GM23338 (cell line): ENCODE data around the gene AMBP. TPM values are rescaled to one million over a fixed set of nuclear protein-coding genes. Genes with fewer than 3 reads are reported as not detected.

Experiments used
- ATAC-seq: fragments of 200-7000 bp; cut with Tn5 transposase; 3 replicates; pipeline ENCODE4 v1.9.1; 2020
- DNase-seq: peaks from one replicate; pipeline ENCODE4 v3.0.0-alpha.2; 2015; ENCODE audit warnings: low spot score
- H2AFZ ChIP-seq: fragments of 200-600 bp; sonication (generic); 2 replicates; pipeline ENCODE4 v1.8.0; 2016; ENCODE audit warnings: antibody characterized with exemption, mild to moderate bottlenecking, moderate library complexity
- H3F3A ChIP-seq: fragments of 200-600 bp; sonication (generic); replicated peaks from 2 replicates; pipeline ENCODE4 v1.8.0; 2017; ENCODE audit warnings: antibody characterized with exemption, mixed run types, low read depth
- H3K27ac ChIP-seq: fragments of 200-600 bp; sonication (generic); 2 replicates; pipeline ENCODE4 v1.6.1; 2016; ENCODE audit warnings: low read depth
- H3K27me3 ChIP-seq: fragments of 200-600 bp; sonication (generic); 2 replicates; pipeline ENCODE4 v1.8.0; 2016; ENCODE audit warnings: mild to moderate bottlenecking, mixed run types, moderate library complexity; ENCODE audit not compliant: insufficient read depth
- H3K36me3 ChIP-seq: fragments of 200-600 bp; sonication (generic); 2 replicates; pipeline ENCODE4 v1.8.0; 2016; ENCODE audit warnings: mild to moderate bottlenecking; ENCODE audit not compliant: insufficient read depth
- H3K4me1 ChIP-seq: fragments of 200-600 bp; sonication (generic); 2 replicates; pipeline ENCODE4 v1.8.0; 2016; ENCODE audit warnings: mild to moderate bottlenecking, moderate library complexity; ENCODE audit not compliant: insufficient read depth
- H3K4me2 ChIP-seq: fragments of 200-600 bp; sonication (generic); 2 replicates; pipeline ENCODE4 v1.7.1; 2017; ENCODE audit warnings: mixed run types
- H3K4me3 ChIP-seq: fragments of 200-600 bp; sonication (generic); 2 replicates; pipeline ENCODE4 v1.6.1; 2016; ENCODE audit warnings: mixed run types
- H3K79me2 ChIP-seq: fragments of 200-600 bp; sonication (generic); replicated peaks from 2 replicates; pipeline ENCODE4 v1.8.0; 2017; ENCODE audit warnings: mild to moderate bottlenecking; ENCODE audit not compliant: insufficient read depth
- H3K9me2 ChIP-seq: fragments of 200-600 bp; sonication (generic); 2 replicates; pipeline ENCODE4 v1.8.0; 2017; ENCODE audit not compliant: insufficient read depth
- H4K20me1 ChIP-seq: fragments of 200-600 bp; sonication (generic); replicated peaks from 2 replicates; pipeline ENCODE4 v1.8.0; 2017; ENCODE audit warnings: mild to moderate bottlenecking; ENCODE audit not compliant: insufficient read depth
- H3K27ac Mint-ChIP-seq: 2 replicates; pipeline ENCODE4 v1.8.0; 2020; ENCODE audit warnings: inconsistent platforms, mild to moderate bottlenecking, moderate library complexity, mixed read lengths
- H3K27me3 Mint-ChIP-seq: 3 replicates; pipeline ENCODE4 v1.8.0; 2022; ENCODE audit warnings: low read depth, mild to moderate bottlenecking, moderate library complexity, mixed read lengths, inconsistent platforms; ENCODE audit not compliant: insufficient read depth, poor library complexity
- H3K36me3 Mint-ChIP-seq: 3 replicates; pipeline ENCODE4 v1.8.0; 2021; ENCODE audit warnings: low read depth, mild to moderate bottlenecking, inconsistent platforms, moderate library complexity, mixed read lengths
- H3K4me1 Mint-ChIP-seq: 3 replicates; pipeline ENCODE4 v1.8.0; 2020; ENCODE audit warnings: mild to moderate bottlenecking, inconsistent platforms, mixed read lengths
- H3K4me3 Mint-ChIP-seq: 3 replicates; pipeline ENCODE4 v1.8.0; 2021; ENCODE audit warnings: moderate library complexity, mild to moderate bottlenecking, inconsistent platforms, mixed read lengths
- H3K9me3 Mint-ChIP-seq: 3 replicates; pipeline ENCODE4 v1.8.0; 2020; ENCODE audit warnings: moderate library complexity, mild to moderate bottlenecking, inconsistent platforms, mixed read lengths
- CTCF ChIP-seq, 2 experiments: fragments of 200-600 bp in 1 of 2; sonication (generic) in 1 of 2; conservative IDR thresholded peaks; 2 replicates each; pipeline versions ENCODE4 v1.5.1 to v1.6.1; 2016 to 2017; ENCODE audit warnings: antibody characterized with exemption in 2 of 2, low read depth in 2 of 2, mild to moderate bottlenecking in 2 of 2, moderate library complexity in 1 of 2
- EZH2 ChIP-seq: fragments of 200-600 bp; sonication (generic); IDR thresholded peaks from one replicate; pipeline ENCODE4 v1.8.0; 2017; ENCODE audit warnings: antibody characterized with exemption, mild to moderate bottlenecking, low read depth; ENCODE audit not compliant: unreplicated experiment
- EZH2phosphoT487 ChIP-seq: fragments of 200-600 bp; sonication (generic); IDR thresholded peaks from one replicate; pipeline ENCODE4 v1.8.1; 2018; ENCODE audit warnings: antibody characterized with exemption; ENCODE audit not compliant: unreplicated experiment
- JUNB ChIP-seq: IDR thresholded peaks from one replicate; pipeline ENCODE4 v1.6.1; 2016; ENCODE audit warnings: antibody characterized with exemption; ENCODE audit not compliant: unreplicated experiment
- POLR2AphosphoS5 ChIP-seq: IDR thresholded peaks from 2 replicates; pipeline ENCODE4 v1.6.1; 2016; ENCODE audit warnings: antibody characterized with exemption, low read depth
- ZNF331 ChIP-seq: fragments of 250-450 bp; sonication (Bioruptor Pico); IDR thresholded peaks from 2 replicates; pipeline ENCODE4 v1.5.0; 2020; ENCODE audit warnings: low read depth, mild to moderate bottlenecking, moderate library complexity
- polyA plus RNA-seq: library from polyadenylated mRNA; unstranded; fragments of >200 nt; fragmentation: Nextera tagmentation; extraction: Ambion mirVana; gene quantifications from 2 replicates; pipeline ENCODE4 v1.2.1, GENCODE V29; 2016
- total RNA-seq: library from RNA; depleted of rRNA; stranded (reverse); fragments of >200 nt; shearing (Covaris generic); gene quantifications from 2 replicates; pipeline ENCODE4 v1.2.3, GENCODE V29; 2014
- TF ChIP-seq, protein P1 (sequence below): IDR thresholded peaks from one replicate; pipeline ENCODE4 v1.6.1; 2018; ENCODE audit warnings: antibody characterized with exemption; ENCODE audit not compliant: unreplicated experiment
- TF ChIP-seq, protein P2 (sequence below): IDR thresholded peaks from 2 replicates; pipeline ENCODE4 v1.6.1; 2016; ENCODE audit warnings: antibody characterized with exemption
- TF ChIP-seq, protein P3 (sequence below): fragments of 250-450 bp; sonication (Bioruptor Pico); IDR thresholded peaks from 2 replicates; pipeline ENCODE4 v1.5.0; 2020; ENCODE audit warnings: mild to moderate bottlenecking, moderate library complexity

AMBP gene
- total and polyA plus RNA-seq, 2 experiments from 2014 or later, result 1.3 to 2.0 TPM

DNA sequence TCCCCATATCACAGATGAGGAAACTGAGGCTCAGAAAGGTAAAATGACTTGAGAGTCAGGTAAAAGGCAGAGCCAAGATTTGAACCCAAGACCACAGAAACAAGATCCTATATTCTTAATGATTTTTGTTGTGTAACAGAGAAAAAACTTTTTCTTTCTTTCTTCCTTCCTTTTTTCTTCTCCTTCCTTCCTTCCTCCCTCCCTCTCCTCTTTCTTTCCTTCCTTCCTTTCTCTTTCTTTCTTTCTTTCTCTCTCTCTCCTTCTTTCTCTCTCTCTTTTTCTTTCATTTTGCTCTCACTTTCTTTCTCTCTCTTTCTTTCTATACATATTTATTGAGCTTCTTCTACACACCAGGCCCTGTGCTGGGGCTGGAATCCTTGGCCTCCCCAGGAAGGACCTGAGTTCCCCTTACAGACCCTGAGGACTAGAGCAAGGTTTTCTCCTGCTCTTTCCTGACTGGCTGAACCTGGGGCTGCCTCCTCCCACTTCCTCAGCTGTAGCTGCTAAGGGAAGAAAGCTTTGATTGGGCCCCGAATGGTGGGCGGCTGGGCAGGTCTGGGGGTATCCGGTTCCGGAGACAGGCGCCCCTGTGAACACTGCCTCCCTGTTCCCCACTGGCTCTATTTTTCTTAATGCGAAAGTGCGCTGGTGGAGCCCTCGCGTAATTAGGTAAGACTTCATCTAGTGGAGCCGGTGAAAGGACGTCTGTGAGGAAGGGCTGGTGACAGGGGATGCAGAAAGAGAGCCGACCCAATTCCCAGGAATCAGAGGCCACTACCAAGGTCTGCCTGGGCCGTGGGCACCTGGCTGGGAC lies 48.4 kb upstream of the AMBP start (continued):
- TF ChIP-seq CTCF (conservative IDR thresholded peaks at IDR 0.05; ENCODE audit: low read depth in 2 of 2) (no peak), POLR2AphosphoS5 (no peak)
- TF ChIP-seq, protein P1, sequence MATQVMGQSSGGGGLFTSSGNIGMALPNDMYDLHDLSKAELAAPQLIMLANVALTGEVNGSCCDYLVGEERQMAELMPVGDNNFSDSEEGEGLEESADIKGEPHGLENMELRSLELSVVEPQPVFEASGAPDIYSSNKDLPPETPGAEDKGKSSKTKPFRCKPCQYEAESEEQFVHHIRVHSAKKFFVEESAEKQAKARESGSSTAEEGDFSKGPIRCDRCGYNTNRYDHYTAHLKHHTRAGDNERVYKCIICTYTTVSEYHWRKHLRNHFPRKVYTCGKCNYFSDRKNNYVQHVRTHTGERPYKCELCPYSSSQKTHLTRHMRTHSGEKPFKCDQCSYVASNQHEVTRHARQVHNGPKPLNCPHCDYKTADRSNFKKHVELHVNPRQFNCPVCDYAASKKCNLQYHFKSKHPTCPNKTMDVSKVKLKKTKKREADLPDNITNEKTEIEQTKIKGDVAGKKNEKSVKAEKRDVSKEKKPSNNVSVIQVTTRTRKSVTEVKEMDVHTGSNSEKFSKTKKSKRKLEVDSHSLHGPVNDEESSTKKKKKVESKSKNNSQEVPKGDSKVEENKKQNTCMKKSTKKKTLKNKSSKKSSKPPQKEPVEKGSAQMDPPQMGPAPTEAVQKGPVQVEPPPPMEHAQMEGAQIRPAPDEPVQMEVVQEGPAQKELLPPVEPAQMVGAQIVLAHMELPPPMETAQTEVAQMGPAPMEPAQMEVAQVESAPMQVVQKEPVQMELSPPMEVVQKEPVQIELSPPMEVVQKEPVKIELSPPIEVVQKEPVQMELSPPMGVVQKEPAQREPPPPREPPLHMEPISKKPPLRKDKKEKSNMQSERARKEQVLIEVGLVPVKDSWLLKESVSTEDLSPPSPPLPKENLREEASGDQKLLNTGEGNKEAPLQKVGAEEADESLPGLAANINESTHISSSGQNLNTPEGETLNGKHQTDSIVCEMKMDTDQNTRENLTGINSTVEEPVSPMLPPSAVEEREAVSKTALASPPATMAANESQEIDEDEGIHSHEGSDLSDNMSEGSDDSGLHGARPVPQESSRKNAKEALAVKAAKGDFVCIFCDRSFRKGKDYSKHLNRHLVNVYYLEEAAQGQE, result no peak
- TF ChIP-seq, protein P2, sequence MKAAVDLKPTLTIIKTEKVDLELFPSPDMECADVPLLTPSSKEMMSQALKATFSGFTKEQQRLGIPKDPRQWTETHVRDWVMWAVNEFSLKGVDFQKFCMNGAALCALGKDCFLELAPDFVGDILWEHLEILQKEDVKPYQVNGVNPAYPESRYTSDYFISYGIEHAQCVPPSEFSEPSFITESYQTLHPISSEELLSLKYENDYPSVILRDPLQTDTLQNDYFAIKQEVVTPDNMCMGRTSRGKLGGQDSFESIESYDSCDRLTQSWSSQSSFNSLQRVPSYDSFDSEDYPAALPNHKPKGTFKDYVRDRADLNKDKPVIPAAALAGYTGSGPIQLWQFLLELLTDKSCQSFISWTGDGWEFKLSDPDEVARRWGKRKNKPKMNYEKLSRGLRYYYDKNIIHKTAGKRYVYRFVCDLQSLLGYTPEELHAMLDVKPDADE, result no peak

GRCh38 chr9:114125476-114126013 lies 47.4 kb upstream of the AMBP start:
- Mint-ChIP-seq H3K36me3 (no peaks in the 10 kb centered on the region; the same call in 2 of the 3 replicates), H3K27ac (no peak overlapping the region), H3K27me3 (peaks cover 8% of the 10 kb centered on the region), H3K9me3 (no peaks in the 10 kb centered on the region), H3K4me3 (no peak overlapping the region), H3K4me1 (peaks cover 6% of the 10 kb centered on the region)
- DNase-seq (no peak), ATAC-seq (no peak)
- Histone ChIP-seq H3K4me2 (no peak overlapping the region), H3K4me3 (no peak overlapping the region), H3K27ac (no peak overlapping the region), H4K20me1 (no peaks in the 10 kb centered on the region), H3K79me2 (no peaks in the 10 kb centered on the region), H3K9me2 (no peaks in the 10 kb centered on the region), H3K36me3 (no peaks in the 10 kb centered on the region), H3F3A (no peaks in the 10 kb centered on the region), H2AFZ (no peak overlapping the region), H3K27me3 (no peaks in the 10 kb centered on the region), H3K4me1 (no peaks in the 10 kb centered on the region)
- TF ChIP-seq, protein P2, result no peak
- TF ChIP-seq JUNB (no peak), ZNF331 (CRISPR knock-in tag) (no peak), EZH2phosphoT487 (no peak), EZH2 (no peak)
- TF ChIP-seq, protein P3, sequence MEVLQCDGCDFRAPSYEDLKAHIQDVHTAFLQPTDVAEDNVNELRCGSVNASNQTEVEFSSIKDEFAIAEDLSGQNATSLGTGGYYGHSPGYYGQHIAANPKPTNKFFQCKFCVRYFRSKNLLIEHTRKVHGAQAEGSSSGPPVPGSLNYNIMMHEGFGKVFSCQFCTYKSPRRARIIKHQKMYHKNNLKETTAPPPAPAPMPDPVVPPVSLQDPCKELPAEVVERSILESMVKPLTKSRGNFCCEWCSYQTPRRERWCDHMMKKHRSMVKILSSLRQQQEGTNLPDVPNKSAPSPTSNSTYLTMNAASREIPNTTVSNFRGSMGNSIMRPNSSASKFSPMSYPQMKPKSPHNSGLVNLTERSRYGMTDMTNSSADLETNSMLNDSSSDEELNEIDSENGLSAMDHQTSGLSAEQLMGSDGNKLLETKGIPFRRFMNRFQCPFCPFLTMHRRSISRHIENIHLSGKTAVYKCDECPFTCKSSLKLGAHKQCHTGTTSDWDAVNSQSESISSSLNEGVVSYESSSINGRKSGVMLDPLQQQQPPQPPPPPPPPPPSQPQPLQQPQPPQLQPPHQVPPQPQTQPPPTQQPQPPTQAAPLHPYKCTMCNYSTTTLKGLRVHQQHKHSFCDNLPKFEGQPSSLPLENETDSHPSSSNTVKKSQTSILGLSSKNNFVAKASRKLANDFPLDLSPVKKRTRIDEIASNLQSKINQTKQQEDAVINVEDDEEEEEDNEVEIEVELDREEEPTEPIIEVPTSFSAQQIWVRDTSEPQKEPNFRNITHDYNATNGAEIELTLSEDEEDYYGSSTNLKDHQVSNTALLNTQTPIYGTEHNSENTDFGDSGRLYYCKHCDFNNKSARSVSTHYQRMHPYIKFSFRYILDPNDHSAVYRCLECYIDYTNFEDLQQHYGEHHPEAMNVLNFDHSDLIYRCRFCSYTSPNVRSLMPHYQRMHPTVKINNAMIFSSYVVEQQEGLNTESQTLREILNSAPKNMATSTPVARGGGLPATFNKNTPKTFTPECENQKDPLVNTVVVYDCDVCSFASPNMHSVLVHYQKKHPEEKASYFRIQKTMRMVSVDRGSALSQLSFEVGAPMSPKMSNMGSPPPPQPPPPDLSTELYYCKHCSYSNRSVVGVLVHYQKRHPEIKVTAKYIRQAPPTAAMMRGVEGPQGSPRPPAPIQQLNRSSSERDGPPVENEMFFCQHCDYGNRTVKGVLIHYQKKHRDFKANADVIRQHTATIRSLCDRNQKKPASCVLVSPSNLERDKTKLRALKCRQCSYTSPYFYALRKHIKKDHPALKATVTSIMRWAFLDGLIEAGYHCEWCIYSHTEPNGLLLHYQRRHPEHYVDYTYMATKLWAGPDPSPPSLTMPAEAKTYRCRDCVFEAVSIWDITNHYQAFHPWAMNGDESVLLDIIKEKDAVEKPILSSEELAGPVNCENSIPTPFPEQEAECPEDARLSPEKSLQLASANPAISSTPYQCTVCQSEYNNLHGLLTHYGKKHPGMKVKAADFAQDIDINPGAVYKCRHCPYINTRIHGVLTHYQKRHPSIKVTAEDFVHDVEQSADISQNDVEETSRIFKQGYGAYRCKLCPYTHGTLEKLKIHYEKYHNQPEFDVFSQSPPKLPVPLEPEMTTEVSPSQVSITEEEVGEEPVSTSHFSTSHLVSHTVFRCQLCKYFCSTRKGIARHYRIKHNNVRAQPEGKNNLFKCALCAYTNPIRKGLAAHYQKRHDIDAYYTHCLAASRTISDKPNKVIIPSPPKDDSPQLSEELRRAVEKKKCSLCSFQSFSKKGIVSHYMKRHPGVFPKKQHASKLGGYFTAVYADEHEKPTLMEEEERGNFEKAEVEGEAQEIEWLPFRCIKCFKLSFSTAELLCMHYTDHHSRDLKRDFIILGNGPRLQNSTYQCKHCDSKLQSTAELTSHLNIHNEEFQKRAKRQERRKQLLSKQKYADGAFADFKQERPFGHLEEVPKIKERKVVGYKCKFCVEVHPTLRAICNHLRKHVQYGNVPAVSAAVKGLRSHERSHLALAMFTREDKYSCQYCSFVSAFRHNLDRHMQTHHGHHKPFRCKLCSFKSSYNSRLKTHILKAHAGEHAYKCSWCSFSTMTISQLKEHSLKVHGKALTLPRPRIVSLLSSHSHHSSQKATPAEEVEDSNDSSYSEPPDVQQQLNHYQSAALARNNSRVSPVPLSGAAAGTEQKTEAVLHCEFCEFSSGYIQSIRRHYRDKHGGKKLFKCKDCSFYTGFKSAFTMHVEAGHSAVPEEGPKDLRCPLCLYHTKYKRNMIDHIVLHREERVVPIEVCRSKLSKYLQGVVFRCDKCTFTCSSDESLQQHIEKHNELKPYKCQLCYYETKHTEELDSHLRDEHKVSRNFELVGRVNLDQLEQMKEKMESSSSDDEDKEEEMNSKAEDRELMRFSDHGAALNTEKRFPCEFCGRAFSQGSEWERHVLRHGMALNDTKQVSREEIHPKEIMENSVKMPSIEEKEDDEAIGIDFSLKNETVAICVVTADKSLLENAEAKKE (CRISPR knock-in tag), result no peak
